Measurements from ENCODE around the gene TMEM97.

TMEM97 gene

DNA sequence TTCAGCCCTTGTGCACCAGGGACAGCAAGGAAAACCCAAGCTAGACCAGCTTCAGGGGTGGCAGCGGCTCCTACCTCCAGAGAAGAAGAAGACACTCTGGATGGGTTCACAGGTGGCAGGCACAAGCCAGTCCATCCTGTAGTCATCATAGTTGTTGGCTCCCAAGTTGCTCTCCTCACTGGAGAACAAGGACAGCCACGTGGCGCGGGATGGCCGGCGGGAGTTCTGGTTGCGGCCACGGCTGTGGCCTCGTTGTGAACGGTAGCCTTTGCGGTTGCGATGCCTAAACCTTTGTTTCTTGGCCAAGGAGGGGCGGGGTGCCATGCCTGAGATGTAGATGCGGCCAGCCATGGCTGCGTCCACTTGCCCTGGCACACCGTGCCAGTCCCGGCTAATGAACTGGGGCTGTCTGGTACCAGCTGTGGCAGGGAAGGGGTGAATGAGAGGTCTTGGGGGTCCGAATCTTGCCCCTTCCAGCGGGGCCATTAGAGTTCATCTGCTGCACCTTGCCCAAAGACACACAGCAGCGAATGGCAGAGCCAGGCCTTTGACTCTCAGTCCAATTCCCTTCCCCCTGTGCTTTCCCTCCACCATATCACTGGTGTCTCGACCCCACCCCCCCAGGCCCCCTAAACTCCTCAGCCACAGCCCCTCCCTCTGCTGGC, 48.8 kb downstream of the TMEM97 start:
- DNase-seq = no peak

- DNase-seq = no peak
Observed at GRCh38 chr17:28368306-28368831, 49.4 kb downstream of the TMEM97 start.

GRCh38 chr17:28368915-28369683, 50.1 kb downstream of the TMEM97 start:
- DNase-seq = no peak

DNA sequence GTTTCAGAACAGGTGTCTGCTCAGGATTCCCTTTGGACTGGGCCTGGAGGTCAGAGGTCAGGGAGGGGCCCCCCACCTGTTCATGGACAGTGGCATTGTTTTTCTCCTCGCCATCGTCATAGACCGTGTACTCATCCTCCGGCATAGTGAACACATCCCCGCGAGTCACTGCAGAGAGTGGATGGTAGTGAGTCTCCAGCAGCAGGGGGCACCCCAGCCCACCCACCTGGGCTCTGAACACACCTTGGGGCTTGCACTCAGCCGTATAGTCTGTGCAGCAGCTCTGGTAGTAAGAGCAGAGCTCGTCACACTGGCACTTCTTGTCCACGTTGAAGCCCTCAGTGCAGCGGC, 50.7 kb downstream of the TMEM97 start:
- no peak for DNase-seq

- DNase-seq = no peak
Observed at GRCh38 chr17:28370035-28370743, 51.2 kb downstream of the TMEM97 start, which contains the start of gene VTN. Gene VTN (minus strand): TSS chr17:28370307. CDS start chr17:28370203, 104 bp downstream.

- no peak for DNase-seq
Observed at GRCh38 chr17:28370744-28371103, 51.7 kb downstream of the TMEM97 start.

- DNase-seq = peak; percentile 89
Observed at GRCh38 chr17:28371245-28372202, 52.5 kb downstream of the TMEM97 start, which contains the start of gene SARM1. Gene SARM1 (plus strand): TSS chr17:28371694. CDS start chr17:28372033, 339 bp downstream.

- no peak for DNase-seq
Observed at GRCh38 chr17:28372203-28372944, 53.4 kb downstream of the TMEM97 start.

GRCh38 chr17:28372945-28373274, 53.9 kb downstream of the TMEM97 start:
- no peak for DNase-seq
